ENCODE measurements around the gene RBFOX1.

GRCh38 chr16:7398536-7398935 lies 65.9 kb downstream of the RBFOX1 start:
- no peak for TF ChIP-seq NFIC (IDR thresholded peaks at IDR 0.05; ENCODE audit: borderline replicate concordance)
- no peak for TF ChIP-seq CTCF (IDR thresholded peaks at IDR 0.05)
- TF ChIP-seq REST (IDR thresholded peaks at IDR 0.05; ENCODE audit: low read depth, low read length) = no peak
- TF ChIP-seq JUND (IDR thresholded peaks at IDR 0.05) = no peak
- no peak for TF ChIP-seq EZH2phosphoT487 (IDR thresholded peaks at IDR 0.05; ENCODE audit: borderline replicate concordance, low read depth)

Data from SK-N-SH (cell line).